GM12873 (cell line): ENCODE results near the gene MXRA8.

ENCODE experiments used
- TF ChIP-seq, protein P1 (sequence below): IDR thresholded peaks from 2 replicates; pipeline ENCODE4 v1.5.1; 2012; ENCODE audit warnings: low read depth, mild to moderate bottlenecking, moderate library complexity, low read length, control low read depth; ENCODE audit not compliant: insufficient read depth; ENCODE audit errors: missing control alignments

MXRA8 gene

DNA sequence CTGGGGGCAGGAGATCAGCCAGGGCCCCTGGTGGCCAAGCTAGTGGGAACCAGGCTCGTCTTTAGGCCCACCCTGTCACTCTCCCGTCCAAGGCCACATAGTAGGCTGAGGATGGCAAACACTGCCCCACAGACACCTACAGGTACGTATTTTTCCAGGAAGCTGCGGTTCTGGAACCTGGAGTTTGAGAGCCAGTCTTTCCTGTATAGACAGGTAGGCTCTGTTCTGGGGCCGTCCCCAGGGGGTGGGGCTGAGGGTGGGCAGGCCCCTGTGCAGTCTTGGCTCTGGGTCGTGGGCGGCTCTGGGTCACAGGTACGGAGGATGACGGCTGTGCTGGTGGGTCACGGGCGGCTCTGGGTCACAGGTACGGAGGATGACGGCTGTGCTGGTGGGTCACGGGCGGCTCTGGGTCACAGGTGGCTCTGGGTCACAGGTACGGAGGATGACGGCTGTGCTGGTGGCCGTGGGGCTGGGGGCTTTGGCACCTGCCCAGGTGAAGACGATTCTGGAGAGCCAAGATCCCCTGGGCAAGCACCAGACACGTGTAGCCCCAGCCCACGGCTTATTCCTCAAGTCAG lies 47.8 kb downstream of the MXRA8 start:
- TF ChIP-seq, protein P1, sequence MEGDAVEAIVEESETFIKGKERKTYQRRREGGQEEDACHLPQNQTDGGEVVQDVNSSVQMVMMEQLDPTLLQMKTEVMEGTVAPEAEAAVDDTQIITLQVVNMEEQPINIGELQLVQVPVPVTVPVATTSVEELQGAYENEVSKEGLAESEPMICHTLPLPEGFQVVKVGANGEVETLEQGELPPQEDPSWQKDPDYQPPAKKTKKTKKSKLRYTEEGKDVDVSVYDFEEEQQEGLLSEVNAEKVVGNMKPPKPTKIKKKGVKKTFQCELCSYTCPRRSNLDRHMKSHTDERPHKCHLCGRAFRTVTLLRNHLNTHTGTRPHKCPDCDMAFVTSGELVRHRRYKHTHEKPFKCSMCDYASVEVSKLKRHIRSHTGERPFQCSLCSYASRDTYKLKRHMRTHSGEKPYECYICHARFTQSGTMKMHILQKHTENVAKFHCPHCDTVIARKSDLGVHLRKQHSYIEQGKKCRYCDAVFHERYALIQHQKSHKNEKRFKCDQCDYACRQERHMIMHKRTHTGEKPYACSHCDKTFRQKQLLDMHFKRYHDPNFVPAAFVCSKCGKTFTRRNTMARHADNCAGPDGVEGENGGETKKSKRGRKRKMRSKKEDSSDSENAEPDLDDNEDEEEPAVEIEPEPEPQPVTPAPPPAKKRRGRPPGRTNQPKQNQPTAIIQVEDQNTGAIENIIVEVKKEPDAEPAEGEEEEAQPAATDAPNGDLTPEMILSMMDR, result no peak

DNA sequence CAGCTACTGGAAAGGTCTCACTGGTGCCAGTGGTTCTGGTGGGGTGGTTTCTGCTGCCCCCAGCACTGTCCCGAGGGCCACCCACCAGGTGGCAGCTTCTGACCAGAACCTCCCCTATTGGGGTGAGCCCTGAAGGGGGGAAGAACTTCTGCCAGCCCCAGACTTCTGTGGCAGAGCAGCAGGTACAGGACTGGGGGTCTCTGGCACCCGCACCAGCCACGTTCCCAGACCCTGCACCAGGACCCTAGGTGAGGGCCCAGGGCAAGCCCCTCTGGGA lies 48.3 kb downstream of the MXRA8 start:
- TF ChIP-seq, protein P1, result no peak

DNA sequence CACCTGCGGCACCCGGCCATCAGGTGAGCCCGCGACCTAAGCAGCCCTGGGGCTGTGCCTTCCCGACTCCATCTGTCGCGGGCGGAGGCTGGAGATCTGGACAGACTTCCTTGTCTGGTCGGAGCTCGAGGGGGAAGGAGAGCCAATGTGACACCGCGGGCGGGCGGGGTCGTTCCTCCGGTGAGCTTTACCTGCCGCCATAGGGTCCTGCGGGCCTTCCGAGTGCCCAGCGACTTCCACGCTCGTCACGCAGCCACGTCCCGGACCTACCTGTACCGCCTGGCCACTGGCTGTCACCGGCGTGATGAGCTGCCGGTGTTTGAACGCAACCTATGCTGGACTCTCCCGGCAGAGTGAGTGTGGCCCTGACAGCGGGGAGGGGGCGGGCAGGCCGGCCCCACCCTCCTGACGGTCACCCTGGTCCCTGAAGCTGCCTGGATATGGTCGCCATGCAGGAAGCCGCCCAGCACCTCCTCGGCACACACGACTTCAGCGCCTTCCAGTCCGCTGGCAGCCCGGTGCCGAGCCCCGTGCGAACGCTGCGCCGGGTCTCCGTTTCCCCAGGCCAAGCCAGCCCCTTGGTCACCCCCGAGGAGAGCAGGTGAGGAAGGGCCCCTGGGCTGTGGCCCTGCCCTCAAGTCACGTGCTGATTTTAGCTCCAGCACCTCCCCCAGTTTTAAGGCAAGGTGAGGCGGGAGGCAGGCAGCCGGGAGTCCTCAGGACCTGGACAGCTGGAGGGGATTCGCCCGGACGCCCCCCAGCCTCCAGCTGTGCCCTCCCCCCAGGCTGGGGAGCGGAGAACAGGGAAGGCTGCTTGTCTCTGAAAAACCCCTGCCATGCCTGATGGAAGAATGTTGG lies 48.9 kb downstream of the MXRA8 start:
- TF ChIP-seq, protein P1, result no peak

DNA sequence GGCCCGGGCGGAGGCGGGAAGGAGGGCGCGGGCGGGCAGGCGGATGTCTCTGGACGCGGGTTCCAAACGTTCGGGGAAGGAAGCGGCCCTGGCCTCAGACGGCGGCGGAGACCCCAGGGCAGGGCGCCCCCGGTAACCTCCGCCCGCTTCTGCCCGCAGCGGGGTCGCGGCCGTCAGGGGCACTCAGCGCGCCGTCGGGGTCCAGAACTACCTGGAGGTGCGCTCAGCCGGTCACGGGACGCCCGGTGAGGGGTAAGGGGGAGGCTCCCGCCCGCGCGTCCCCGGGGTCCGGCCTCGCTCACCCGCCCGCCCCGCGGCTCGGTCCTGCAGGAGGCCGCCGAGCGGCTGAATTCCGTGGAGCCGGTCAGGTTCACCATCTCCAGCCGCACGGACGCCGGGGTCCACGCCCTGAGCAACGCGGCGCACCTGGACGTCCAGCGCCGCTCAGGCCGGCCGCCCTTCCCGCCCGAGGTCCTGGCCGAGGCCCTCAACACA lies 49.6 kb downstream of the MXRA8 start:
- TF ChIP-seq, protein P1, result no peak

DNA sequence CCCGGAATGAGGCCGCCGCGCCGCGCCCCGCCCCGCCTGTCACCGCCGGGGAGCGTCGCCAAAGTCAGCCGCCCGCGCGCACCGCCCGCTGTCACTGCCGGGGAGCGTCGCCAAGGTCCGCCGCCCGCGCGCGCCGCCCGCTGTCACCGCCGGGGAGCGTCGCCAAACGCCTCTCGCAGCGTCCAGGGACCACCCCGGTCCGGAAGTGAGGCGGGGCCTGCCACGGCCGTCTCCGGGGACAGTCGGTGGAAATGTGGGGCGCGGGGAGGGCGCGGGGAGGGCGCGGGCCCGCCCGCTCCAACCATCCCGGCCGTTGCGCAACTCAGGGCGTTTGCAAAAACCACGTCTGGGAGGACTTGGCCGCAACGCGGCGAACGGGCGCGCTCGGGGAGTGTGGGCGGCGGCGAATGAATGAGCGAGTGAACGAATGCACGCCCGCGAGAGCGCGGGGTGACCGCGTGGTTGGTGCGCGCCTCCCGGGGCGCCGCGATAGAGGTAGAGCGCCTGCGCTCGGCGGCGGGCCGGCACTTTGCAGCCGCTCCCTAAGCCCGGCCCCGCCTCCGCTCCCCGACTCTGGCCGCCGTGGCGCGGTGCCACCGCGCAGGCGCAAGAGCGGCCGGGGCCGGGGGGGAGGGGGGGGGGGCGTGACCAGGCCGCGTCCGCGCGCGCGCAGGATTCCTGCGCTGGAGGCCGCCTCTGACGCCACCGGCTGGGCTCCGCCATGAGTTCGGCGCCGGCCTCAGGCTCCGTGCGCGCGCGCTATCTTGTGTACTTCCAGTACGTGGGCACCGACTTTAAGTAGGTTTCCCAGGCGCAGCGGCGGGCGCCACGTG lies 50.2 kb downstream of the MXRA8 start, which contains the start of the genes ACAP3 and PUSL1:
TSS of gene ACAP3 (minus strand) at position 8 of the 833 bp plus-strand sequence. CDS start 115 bp downstream, outside the sequence.
TSS of gene PUSL1 (plus strand) at position 675 of the 833 bp plus-strand sequence. CDS start at position 722, 47 bp downstream.
- TF ChIP-seq, protein P1, result no peak

DNA sequence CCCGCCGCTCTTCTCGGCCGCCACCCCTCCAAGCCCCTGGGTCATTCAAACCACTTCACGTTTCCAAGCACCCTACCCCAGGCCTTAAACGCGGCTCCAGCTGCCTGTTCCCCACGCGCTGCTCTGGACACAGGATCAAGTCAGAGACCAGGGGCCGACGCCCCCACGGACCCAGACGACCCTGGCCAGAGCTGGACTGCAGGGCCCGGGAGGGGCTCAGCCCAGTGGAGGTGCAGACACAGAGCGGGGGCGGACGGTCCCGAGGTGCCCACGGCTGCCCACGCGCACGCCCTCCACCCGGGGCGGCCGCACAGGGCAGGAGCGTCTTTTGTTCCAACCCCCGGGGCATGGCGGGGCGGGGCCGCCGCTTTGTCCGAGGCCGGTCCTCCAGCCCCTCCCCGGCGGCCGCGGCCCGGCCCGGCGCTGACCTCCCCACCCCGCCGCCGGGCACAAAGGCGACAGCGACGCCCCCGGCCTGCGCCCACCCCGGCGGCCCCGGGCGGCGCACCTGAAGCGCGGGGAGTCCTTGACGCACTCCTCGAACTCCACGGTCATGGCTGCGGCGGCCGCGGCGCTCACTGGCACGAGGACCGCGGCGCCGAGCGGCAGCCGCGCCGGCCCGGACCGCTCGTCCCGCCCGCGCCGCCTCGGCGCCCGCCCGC lies 51.0 kb downstream of the MXRA8 start:
- TF ChIP-seq, protein P1, result no peak
